HG02763 (cell line): ENCODE results near the gene ADAMTS13.

Source experiments
- ATAC-seq: cut with Tn5 transposase; IDR thresholded peaks from one replicate; pipeline ENCODE4 v1.9.1; 2021; ENCODE audit warnings: mild to moderate bottlenecking, moderate library complexity; ENCODE audit not compliant: unreplicated experiment

ADAMTS13 gene

DNA sequence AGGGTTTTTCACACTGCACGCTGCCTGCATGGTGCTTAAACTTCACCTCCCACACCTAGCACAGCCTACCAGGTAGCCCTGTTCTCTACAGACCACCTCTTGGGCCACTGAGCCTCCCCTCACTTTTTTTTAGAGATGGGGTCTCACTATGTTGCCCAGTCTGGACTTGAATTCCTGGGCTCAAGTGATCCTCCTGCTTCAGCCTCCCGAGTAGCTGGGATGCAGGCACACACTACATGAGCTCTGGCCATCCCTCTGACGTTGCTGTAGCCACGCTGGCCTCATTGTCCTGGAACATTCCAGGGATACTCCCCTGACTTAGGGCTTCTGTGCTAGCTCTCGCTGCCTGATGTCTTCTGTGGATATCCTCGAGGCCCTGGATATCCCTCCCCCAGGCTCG, 30.4 kb downstream of the ADAMTS13 start:
- ATAC-seq, result no peak

DNA sequence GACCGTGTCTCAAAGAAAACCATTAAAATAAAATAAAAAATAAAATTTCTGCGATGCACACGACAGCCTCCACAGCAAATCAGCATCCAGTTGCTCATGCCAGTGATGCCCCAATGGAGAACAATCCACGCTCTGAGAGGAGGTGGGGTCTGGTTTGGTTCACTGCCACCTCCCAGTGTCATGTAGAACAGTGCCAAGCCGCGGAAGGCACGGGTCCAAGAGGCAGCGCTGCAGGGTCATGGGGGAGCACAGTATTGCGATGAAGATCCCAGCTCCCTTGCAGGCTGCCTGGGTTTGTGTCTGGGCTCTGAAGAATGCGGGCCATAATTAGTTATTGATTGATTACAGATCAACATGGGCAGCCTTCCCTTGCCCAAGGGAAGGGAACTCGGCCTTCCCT, 31.5 kb downstream of the ADAMTS13 start:
- ATAC-seq, result no peak

DNA sequence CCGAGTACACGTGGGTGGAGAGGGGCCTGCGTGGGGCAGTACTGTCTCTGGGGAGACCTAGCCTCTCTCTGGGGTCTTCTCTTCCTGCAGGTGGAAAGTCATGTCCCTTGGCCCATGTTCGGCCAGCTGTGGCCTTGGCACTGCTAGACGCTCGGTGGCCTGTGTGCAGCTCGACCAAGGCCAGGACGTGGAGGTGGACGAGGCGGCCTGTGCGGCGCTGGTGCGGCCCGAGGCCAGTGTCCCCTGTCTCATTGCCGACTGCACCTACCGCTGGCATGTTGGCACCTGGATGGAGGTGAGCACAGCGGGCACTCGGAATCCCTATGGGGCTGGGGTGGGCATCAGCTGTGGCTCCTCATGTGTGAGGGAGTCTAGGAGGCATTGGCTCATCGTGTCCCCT, 32.2 kb downstream of the ADAMTS13 start:
- ATAC-seq, result no peak

DNA sequence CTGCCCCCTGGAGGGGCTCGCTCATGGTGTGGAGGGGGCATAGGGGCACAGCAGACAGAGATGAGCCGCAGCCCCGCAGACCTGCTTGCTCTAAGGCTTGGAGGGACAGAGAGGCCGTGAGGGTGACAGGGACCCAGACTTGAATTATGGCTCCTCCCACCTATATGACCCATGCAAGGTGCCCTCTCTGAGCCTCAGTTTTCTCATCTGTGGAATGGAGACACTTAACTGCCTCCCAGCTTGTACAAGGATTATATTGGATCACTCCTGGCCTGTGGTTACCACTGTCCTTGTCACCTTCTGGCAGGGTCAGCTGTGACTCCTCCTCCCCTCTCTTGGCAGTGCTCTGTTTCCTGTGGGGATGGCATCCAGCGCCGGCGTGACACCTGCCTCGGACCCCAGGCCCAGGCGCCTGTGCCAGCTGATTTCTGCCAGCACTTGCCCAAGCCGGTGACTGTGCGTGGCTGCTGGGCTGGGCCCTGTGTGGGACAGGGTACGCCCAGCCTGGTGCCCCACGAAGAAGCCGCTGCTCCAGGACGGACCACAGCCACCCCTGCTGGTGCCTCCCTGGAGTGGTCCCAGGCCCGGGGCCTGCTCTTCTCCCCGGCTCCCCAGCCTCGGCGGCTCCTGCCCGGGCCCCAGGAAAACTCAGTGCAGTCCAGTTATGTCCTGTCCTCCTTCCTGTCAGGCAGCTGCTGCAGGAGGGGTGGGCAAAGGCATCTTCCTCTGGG, 32.9 kb downstream of the ADAMTS13 start:
- no peak for ATAC-seq

DNA sequence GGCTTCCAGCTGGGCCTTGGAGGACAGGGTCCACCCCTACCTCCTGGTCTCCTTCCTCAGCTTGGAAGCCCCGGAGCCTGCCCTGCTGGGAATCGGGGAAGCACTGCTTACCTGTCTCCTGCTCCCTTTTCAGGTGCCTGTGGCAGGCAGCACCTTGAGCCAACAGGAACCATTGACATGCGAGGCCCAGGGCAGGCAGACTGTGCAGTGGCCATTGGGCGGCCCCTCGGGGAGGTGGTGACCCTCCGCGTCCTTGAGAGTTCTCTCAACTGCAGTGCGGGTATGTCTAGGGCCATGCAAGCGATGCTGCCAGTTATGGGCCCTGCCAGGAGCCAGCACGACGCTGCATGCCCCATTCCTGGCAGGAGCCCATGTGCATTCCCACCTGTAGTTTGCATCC, 33.8 kb downstream of the ADAMTS13 start:
- no peak for ATAC-seq

DNA sequence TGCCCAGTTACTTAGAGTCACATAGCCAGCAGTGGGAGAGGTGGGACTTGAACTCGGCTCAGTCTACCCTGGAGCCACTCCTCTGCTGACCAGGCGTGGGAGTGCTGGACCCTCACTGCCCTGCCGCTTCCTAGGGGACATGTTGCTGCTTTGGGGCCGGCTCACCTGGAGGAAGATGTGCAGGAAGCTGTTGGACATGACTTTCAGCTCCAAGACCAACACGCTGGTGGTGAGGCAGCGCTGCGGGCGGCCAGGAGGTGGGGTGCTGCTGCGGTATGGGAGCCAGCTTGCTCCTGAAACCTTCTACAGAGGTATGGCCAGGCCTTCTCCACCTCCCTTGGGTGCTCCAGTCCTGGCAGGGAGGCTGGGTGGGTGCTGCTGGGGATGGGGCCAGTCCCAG, 34.2 kb downstream of the ADAMTS13 start:
- ATAC-seq, result no peak

DNA sequence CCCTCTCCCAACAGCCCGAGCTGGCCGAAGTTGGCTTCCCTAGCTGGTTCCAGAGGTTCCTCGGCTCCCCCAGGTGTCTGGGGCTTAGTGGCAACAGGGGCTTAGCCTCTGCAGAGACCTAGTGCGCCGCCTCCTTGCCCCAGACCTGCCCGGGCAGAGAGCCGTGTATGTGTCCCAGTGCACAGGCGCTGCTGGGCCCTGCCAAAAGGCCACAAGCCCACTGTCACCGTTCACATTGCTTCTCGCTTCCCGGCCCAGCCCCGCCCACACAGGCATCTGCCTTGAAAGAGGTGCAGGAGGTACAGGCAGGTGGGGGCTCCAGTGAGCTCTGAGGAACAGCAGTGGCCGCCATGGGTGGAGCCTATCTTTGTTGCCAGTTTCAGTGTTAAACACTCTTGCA, 35.1 kb downstream of the ADAMTS13 start:
- no peak for ATAC-seq

DNA sequence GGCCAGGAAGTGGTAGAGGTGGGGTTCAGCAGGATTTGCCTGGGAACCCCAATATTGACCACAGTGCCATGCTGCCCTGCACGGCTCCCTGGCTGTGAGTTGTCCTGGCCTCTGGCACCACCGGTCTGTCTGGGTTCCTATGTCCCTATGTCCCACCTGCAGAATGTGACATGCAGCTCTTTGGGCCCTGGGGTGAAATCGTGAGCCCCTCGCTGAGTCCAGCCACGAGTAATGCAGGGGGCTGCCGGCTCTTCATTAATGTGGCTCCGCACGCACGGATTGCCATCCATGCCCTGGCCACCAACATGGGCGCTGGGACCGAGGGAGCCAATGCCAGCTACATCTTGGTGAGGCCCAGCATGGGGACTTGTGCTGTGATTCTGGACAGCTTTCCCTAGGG, 35.6 kb downstream of the ADAMTS13 start:
- no peak for ATAC-seq

DNA sequence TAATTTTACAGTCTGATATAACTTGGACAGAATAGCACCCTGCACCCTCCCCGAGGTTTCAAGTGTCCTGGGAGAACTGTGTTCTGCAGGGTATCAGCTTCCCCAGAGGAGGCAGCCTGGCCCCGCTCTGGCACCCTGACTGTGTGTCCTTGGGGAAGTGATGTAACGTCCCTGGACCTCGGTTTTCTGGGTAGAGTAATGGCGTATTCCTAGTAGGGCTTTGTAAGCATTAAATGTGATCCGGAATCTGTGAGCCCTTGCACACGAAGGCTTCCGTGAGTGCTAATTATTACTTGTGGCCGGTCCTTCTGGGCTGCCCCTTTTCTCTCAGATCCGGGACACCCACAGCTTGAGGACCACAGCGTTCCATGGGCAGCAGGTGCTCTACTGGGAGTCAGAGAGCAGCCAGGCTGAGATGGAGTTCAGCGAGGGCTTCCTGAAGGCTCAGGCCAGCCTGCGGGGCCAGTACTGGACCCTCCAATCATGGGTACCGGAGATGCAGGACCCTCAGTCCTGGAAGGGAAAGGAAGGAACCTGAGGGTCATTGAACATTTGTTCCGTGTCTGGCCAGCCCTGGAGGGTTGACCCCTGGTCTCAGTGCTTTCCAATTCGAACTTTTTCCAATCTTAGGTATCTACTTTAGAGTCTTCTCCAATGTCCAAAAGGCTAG, 36.6 kb downstream of the ADAMTS13 start:
- ATAC-seq, result no peak

DNA sequence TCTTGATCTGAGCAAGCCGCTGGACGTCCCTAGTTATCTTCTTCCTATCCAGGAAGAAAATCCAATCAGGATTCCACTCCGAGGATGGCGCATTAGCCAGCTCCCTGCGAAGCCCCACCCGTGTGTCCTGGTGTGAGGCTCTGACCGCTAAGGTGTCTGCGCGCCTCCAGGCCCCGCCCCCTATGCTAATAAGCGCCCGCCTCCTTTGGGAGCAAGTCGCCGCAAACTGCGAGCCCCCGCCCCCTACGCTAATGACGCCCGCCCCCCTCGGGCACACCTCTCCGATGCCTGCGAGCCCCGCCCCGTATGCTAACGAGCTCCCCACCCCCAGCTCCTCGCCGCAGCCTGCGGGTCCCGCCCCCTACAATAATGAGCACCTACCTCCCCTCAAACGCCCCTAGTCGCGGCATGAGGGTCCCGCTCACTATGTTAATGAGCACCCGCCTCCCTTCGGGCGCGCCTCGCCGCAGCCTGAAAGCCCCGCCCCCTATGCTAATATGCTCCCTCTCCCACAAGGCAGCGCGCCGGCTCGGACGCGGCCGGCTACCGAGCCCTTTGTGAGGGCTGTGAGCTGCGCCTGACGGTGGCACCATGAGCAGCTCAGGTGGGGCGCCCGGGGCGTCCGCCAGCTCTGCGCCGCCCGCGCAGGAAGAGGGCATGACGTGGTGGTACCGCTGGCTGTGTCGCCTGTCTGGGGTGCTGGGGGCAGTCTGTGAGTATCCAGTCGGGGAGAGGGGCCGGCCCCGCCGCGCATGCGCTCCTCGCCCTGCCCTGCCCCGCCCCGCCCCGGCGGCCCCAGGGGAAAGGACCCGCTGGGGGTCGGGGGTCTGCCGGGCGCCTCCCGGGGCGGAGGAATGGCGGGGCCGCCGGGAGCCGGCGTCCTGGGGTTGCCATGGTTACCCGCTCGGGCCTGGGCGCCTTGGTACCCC, 37.6 kb downstream of the ADAMTS13 start, which contains the start of gene CACFD1:
Gene CACFD1, plus strand, starts transcription at position 503 of the 929 bp plus-strand sequence. Its CDS starts 89 bp downstream, at position 592.
- ATAC-seq, result peak; percentile 74

DNA sequence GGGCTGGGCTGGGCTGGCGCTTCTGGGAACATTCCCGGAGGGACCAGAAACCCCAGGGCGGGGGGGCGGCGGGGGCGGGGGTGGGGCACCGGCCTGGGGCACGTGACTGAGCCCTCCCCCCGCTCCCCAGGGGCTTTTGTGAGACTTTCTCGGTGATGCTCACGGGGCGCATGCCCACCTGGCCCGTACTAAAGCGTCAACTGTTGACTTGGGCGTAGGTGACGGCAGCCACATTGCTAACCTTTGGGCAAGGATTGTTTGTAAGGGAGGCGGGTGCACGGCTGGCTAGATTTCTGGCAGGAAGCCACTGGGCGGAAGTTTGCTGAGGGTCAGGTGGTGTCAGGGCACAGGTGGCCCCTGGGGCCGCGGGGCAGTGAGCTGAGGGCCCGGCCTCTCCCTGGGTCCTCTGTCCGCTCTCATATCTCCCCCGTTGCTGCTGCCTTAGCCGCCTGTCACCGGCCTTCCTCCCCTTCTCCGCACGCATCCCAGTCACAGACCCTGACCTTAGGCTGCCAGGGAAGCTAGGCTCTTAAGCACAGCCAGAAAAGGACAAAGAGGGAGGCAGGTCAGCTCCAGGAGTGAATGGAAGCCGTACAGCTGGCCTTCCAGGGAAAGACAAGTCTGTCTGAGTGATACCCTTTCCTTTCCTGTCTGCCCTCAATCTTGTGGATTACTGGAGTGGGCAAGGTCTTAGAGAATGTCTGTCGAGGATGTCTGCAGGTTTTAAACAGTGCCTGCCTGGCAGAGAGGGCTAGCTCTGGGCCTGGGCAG, 38.4 kb downstream of the ADAMTS13 start:
- peak; percentile 17 for ATAC-seq

DNA sequence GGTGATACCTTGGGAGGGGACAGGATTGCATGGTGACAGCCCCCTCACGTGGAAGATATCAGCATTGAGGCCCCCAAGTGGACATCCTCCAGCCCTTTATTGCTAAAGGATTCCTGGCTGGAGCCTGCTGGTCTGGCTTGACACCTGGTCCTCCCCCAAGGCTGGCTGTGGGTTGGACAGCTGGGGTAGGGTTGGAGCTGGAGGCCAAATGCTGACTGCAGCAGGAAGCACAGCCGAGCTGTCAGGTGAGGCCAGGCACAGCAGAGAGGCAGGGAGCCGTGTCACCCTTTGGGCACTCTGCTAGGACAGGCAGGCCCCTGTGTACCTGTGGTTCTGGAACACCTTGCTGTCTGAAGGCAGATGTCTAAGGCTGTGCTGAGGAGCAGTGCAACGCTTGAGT, 39.8 kb downstream of the ADAMTS13 start:
- ATAC-seq, result no peak

DNA sequence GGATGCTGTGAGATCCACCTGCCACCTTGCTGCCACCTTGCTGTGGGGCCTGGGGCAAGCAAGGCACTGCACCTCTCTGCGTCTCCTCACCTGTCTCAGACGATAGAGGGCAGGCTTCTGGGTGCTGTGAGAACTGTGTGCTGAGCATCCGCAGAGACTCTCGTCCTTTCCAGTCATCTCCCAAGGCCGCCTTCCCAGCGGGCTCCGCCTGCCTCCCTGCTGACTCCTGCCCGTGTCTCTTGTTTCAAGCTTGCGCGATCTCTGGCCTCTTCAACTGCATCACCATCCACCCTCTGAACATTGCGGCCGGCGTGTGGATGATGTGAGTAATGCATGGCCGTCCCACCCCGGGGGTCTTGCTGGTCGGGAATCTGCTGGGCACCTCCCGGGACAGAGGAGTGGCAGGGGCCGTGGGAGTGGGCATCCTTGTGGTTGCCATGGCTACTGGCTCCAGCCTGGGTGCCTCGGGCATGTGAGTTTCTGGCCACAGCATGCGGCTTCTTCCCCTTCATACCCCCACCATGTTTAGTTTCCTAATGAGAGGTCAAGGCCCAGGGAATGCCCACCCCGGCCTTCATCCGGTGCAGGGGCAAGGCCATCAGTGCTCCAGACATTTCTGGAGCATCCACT, 41.2 kb downstream of the ADAMTS13 start:
- ATAC-seq, result no peak

DNA sequence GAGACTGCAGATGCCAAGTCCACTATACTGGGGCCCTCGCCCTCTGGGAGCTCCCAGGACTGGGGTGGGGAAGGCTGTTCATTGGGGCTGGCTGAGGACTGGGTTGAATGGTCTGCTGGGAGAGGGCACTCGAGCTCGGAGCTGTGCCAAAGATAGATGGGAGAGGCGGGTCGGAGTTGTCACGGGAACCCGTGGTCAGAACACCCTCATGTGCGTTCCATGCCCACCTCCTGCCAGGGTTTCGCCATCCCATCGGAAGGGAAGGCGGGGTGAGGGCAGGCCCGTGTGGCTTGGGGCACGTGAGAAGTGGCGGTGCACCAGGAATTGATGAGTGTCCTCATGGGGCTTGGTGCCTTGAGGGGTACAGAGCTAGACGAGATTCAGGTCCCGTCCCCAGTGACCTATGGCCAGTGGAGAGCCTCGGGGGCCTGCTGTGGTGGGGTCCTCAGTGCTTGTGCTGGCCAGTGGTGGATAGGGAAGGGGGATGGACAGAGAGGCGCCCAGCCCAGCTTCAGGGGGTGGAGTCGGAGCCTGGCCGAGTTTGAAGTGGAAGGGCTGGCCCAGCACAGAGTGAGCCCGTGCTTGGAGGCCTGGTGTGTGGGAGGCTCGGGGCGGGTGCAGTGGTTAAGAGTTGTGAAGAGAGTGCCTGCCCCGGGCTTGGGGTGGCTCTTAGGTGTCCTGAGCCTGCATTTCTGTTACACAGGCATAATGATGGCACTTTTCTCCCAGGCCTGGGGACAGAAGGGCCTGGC, 41.9 kb downstream of the ADAMTS13 start:
- no peak for ATAC-seq

DNA sequence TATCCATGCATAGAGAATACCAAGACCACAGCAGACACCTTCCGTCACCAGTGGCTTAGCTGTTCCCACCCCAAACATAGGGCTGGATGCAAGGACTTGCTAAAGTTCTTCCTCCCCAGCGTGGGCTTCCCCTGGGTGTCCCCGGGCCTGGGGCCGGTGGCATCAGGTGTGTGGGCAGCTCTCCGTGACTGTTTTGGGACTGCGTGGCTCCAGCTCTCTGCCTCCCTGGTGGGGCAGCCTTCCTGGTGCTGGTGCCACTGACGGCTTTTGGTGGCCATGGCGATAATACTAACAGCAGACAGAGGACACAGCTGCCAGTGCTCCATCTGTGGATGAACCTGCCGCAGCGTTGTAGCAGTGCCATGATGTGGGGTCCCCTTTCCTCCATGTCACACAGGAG, 42.5 kb downstream of the ADAMTS13 start:
- ATAC-seq, result no peak

DNA sequence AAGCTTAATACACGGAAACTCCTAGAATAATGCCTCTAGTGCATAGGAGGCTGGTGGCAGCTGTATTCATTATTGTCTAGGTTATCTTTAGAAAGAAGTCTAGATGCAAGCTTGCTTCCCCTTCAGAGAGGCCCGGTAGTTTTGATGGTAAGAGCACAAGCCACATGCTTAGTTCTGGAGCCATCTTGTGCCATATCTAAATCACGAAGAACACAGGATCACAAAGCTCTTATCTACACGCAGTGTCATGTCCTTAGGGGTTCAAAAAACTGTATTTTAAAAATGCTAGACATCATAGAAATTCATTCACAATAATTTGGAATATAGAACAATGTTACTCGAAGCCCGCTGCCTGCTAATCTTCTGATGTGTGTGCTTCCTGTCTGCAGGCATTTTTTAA, 43.8 kb downstream of the ADAMTS13 start:
- ATAC-seq, result no peak

DNA sequence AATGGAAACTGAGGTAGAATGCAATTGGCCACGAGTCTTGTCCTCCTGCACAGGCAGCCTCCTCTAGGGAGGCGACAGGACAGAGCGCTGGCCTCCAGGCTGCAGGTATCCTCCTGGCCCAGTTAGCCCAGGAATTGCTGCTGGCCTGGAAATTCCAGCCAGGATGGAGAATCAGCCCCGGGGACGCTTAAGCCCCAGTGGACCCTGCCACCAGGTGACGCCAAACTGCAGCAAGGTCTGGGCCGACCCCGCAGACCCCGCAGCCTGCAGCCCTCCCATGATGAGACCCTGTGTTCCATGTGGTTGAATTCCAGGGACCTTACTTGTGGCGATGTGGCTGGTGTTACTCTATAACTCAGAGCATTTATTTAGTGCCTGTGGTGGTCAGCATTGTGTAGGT, 44.9 kb downstream of the ADAMTS13 start:
- no peak for ATAC-seq

DNA sequence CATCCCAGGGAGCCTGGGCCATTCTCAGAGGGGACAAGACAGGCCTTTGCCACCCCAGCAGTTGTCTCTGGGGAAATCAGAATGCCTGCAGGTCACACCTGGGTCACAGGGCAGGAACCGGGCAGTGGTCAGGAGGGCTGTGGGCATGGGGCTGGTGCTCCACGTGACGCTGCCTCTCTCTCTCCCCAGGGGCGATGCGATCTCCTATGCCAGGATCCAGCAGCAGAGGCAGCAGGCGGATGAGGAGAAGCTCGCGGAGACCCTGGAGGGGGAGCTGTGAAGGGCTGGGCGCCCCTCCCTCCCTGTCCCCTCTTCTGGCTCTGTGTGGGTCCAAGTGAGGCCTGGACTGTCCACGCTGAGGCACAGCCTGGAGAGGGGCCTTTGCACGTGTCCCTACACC, 46.2 kb downstream of the ADAMTS13 start:
- no peak for ATAC-seq

DNA sequence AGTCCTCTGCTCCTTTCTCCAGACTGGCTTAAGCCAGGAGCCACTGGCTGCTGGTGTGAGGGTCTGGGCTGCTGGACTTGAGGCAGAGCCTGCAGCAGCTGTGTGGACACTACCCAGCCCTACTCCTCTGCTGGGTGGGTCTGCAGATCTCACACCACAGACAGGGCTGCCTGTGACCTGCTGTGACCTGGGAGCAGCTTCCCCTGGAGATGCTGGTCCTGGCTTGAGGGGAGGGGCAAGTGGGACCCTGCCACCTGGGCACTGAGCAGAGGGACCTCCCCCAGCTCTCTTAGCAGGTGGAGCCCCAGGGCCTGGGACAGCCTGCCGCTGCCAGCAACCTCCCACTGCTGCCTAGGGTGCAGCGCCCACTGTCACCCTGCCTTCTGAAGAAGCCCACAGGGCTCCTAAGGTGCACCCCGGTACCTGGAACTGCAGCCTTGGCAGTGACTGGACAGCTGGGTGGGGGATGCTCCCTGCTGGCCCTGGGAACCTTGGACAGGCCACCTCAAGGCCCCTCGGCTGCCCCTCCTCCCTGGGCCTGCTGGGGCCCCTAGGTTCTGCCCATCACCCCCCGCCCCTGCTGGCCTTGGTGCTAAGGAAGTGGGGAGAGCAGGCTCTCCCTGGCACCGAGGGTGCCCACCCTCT, 46.7 kb downstream of the ADAMTS13 start:
- no peak for ATAC-seq
